Islet of Langerhans (tissue), 1 donor: Measurements from ENCODE around the gene CNTNAP5.

Experiments
- FAIRE-seq: peaks from one replicate; lab custom pipeline; 2011; peaks lifted over from hg19 to GRCh38; lab: Jason Lieb, UNC

Gene CNTNAP5

DNA sequence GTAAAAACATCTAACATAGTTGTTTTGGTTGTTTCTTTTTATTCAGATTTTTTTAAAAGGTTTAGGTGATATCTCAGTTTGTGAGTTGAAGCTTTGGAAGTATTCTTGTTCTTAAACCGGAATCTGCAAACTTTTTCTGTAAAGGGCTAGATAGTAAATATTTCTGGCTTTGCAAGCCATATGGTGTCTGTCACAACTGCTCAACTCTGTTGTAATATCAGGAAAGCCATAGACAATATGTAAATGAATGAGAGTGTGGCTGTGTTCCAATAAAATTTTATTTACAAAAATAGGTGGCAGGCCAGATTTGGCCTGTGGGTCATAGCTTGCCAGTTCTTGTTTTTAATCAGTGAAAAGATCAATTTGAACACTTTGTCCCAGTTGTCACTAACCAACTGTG is 134.1 kb downstream of the CNTNAP5 start:
- FAIRE-seq, result no peak

DNA sequence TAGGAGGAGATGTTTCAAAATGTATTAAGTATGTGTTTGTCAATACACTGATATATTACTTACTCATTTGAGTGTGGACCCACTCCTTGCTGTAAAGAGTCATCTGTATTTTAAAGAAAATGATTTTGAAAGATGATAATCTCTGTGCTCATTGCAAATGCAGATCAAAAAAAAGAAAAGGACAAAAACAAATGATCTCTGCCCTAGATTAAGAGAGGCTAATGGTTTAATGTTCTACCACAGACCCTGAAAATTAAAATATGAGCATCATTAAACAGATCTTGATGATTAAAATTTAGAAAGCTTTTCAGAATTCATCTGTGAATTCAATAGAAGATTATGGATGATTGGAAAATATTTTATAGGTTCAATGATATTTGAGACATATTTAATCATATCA is 136.5 kb downstream of the CNTNAP5 start:
- no peak for FAIRE-seq

GRCh38 chr2:124162256-124162655 is 137.2 kb downstream of the CNTNAP5 start:
- FAIRE-seq, result no peak

DNA sequence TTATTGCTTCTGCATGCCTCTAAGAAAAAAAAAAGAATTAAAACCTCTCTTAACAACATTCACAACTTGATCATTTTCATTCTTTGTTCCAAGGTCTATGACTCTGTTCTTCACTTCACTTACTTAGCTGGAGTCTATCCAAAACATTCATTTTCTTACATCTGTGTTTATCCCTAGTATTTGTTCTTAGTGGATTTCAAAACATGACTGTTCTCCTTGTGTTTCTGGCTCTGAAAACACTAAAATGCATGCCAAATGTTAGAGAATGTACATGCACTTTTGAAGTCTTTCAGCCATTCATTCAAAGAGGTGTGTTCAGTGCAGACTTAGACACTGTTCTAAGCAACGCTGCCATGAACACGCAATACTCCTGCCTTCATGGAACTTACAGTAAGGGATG is 138.8 kb downstream of the CNTNAP5 start:
- no peak for FAIRE-seq

DNA sequence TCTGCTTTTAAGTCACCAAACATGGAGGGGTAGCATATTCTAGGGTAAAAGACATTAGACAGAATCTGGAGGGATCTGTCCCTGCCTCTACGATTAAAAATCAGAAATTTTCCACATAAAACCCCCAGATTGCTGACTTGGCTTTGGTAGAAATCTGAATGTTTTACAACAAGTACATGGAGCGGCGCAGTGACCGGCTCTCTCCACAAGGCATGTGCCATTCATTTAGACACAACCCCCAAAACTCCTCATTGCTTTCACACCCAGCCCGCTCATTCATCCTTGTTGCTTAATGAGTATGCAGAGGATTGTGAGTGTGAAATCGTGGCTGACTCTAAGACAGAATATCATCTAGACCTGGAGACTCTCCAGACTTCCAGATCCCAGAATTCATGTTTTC is 140.6 kb downstream of the CNTNAP5 start:
- FAIRE-seq, result no peak

- no peak for FAIRE-seq
These were observed 146.5 kb downstream of the CNTNAP5 start for GRCh38 chr2:124171472-124172063.

GRCh38 chr2:124178719-124179118 is 153.6 kb downstream of the CNTNAP5 start:
- FAIRE-seq, result no peak

DNA sequence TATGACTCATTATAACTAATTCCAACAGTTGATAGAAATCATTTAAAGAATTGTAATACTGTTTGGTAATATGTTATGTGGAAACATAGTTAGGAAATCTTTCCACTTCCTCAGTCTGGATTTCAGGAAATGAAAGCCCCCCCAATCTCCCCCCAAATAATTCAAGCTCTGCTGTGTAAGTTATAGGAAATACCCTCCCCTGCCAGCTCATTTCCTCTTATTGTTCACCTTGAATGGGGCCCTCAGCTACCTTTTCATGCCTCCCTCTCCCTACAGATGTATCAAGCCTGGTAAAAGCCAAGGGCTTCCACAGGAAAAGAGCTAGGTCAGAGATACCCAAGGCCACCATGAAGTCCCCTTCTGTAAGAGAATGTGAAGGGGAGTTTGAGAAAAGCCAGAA is 155.5 kb downstream of the CNTNAP5 start:
- no peak for FAIRE-seq

GRCh38 chr2:124186801-124187200 is 161.7 kb downstream of the CNTNAP5 start:
- FAIRE-seq, result no peak

DNA sequence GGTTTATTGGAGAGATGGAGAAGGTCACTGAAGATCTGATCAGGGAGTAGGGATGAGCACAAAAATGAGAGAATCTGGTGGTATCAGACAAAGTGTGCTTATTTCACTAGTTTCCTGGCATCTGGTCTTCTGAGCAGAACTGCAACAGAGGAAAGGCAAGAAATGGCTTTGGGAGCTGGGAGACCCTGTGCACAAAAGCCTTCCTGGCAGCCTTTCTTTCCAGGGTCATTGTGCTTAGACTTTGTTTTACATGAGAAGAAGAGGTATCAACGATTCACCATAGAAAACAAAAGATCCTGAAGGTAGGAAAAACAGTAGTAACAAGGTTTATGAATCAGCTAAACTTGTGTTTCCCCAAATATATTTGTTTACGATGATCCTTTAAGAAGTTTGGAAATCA is 162.9 kb downstream of the CNTNAP5 start:
- FAIRE-seq, result no peak

GRCh38 chr2:124193706-124194105 is 168.6 kb downstream of the CNTNAP5 start:
- FAIRE-seq, result no peak

DNA sequence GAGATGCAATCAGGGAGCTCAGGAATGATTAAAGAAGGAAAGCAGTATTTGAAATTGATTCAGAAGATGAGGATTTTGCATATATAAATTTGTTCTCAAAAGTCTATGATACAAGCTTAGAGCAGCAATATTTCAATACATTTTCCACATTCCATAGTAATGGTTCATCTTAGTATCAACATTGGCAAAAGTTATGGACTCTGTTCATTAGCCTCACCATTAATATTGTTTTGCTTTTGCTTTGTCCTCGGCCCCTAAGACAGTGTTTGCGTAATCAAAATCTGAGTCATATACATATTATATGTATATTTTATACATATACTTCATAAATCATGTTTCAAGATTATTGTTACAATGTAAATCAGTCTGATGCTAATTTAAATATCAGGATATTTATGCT is 176.6 kb downstream of the CNTNAP5 start:
- FAIRE-seq, result no peak

- no peak for FAIRE-seq
These were observed 184.4 kb downstream of the CNTNAP5 start for GRCh38 chr2:124209441-124209840.

DNA sequence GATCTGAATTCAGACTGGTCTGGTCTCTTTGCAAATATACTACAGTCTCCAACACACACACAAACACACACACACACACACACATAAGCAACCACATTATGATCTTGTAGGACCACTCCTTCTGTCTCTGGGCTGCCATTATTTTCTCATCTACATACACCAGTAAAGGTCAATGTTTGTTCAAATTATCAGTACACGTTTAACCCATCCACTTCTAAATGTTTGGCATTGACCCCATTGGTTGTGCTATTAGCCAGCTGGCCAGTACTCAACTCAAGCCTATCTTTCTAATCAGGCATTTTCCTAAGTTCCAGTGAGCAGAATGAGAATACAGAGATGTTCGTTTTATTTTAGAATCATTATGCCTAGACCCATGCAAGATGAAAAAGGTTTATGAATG is 186.4 kb downstream of the CNTNAP5 start:
- no peak for FAIRE-seq

DNA sequence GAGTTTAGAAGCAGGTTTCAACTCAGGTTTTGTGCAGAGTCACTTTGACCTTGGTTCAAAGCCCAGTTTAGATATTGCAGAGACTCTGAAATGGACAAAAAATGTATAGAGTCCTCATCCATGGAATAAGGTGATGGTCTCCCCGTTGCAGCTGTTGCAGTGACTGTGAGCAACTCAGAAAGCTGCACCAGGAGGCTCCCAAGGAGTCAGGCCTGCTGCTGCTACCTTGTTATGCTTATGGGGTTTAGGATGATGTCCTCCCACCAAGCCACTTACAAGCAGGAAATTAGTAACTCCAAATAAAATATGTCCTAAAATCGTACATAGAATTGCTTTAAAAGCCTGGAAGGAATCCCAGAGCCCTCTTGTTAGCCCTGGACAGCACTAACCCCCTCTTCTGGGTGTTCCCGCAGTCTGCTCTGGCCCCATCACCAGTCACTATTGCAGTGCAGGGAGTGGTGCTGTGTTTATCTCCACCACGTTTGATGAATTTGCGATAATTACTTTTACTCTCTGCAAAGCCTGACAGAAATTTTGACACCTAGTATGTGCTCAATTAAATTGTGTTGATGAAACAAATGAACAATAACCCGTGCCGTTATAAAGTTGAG is 189.0 kb downstream of the CNTNAP5 start:
- FAIRE-seq, result no peak

GRCh38 chr2:124246170-124246569 is 221.1 kb downstream of the CNTNAP5 start:
- no peak for FAIRE-seq

DNA sequence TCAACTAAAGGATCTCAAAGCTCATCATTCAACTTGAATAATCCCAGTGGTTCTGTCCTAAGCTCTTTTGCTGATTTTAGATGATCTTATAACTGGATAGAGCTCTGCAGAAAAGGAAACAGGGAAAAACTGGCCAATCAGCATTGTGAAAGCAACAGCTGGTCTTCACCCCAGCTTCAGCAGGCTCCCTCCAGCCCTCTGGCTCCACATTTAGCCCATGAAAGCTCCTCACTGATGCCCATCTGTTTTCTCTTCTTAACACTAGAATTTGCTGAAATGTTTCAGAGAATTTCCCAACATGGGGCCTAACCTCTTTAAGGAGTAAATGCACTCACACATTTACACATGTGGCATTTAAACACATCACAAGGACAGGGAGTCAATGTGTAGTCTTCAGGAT is 223.3 kb downstream of the CNTNAP5 start:
- FAIRE-seq, result no peak

- no peak for FAIRE-seq
These were observed 225.3 kb downstream of the CNTNAP5 start for GRCh38 chr2:124250433-124250832.

DNA sequence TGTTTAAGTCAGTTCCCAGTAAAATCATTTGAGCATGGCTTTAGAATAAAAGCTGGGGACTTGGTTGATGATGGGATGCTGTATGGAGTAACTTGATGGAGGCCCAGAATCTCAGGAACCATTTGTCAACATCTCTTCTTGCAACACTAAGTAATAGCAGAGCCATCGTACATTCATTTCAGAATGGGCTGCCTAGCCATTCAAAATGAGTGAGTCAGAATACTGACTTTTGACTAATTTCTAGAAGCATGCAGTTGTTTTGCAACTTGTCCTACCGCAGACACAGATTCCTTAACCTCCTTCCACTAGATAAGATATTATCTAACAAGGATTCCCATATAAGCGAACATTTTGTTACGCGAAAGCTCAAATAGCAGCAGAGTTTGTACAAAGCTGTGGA is 229.5 kb downstream of the CNTNAP5 start:
- no peak for FAIRE-seq

DNA sequence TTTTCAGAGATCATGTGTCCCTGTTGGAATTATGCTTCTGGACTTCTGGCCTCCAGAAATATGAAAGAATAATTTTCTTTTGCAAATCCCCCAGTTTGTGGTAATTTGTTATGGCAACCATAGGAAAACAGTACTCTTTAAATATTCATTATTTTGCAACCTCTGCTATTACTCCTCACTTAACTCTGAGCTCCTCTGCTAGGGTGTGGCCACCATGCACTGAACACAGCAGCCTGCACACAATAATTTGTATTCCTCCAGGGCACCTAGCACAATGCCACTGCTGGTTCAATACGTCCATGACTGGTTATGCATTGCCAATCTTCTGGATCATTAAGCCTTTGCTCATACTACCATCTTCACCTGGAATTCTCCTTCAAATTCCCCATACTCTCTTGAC is 232.0 kb downstream of the CNTNAP5 start:
- no peak for FAIRE-seq

- no peak for FAIRE-seq
These were observed 233.2 kb downstream of the CNTNAP5 start for GRCh38 chr2:124258140-124258880.

DNA sequence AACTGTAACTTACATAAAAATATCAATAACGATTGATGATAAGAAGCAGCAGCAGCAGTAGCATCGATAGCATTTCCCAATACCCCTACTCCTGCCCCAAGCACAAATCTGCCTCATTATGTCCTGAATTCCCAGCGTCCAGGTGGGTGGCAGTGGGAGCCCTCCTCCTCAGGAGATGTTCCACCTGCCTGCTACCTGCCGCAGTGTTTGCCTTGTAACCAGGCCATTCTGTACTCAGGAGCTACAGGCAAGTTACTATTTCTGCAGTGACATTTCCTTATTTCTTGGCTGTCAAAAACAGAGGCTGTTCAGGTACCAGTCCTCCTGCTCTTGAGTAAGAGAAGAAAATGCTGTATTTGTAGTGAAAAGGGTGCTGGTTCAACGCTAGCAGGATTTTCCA is 236.4 kb downstream of the CNTNAP5 start:
- no peak for FAIRE-seq

- FAIRE-seq, result no peak
These were observed 239.5 kb downstream of the CNTNAP5 start for GRCh38 chr2:124264551-124265091.

DNA sequence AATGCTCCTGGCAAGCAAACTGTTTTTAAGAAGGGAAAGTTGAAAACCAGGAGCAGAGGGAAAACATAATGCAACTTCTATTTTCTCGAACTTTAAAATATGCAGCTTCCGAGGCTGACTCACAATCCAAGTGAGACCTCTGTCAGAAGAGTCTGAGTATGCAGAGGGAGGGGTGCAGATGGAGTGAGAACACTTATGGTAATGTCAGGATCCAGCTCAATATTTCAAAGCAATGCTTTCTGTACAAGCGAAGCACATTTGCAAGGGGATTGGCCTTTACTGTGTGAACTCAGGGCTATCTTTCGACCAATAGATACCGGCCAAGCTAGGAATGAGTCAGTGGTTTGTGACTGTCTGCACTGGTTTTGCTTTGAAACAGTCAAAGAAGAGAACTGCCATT is 242.7 kb downstream of the CNTNAP5 start:
- no peak for FAIRE-seq
